NAMALWA (cell line): ENCODE results near the gene KPNA5.
"Not testable (repeated sequence)": the region's sequence is repeated elsewhere in the genome, so short reads cannot be mapped to it uniquely, and the experiment has no call there.

ENCODE experiments used
- DNase-seq: peaks from one replicate; pipeline ENCODE4 v3.0.0-alpha.2; 2015; ENCODE audit warnings: low spot score

Gene KPNA5

GRCh38 chr6:116703888-116704287, 22.9 kb downstream of the KPNA5 start:
- not testable (repeated sequence) for DNase-seq

GRCh38 chr6:116705917-116706316, 24.9 kb downstream of the KPNA5 start:
- no peak for DNase-seq

DNA sequence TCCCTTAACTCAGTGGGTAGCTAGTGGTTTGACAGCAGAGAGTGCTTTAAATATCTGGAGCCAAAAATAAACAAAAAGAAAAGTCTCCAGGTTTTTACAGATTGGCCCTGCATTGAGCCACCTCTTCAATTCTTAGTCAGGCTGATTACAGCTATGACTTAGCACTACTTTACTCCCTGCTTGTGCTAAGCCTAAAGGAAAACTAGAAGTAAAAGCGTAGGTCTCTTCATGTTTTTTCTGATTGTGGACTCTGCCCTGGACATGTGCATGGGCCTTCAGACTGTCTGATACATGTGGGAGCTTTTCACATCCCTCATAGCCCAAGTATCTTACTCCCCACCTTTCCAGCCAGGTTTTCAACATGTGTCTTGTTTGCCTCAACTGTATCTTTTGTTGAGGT, 33.3 kb downstream of the KPNA5 start:
- no peak for DNase-seq

- no peak for DNase-seq
These were observed 33.8 kb downstream of the KPNA5 start for GRCh38 chr6:116714761-116715160.

GRCh38 chr6:116726947-116727346, 45.9 kb downstream of the KPNA5 start:
- no peak for DNase-seq

DNA sequence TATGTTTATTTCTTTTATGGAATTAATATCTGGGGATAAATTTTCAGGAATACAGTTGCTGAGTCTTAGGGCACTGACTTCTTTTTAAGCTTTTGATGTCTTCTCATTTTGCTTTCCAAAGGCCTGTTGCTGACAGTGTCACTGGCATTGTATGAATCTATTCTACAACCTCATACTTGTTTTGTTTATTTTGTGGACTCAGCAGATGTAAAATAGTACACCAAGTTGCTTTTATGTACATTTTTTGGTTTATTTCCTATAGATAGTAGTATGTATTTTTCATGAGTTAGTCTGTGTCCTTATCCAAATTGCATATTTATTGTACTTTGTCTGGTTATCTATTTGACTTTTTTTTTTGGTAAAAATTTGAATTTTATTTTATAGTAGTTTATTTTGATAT, 49.5 kb downstream of the KPNA5 start:
- DNase-seq = no peak

- DNase-seq = no peak
These were observed 56.0 kb downstream of the KPNA5 start for GRCh38 chr6:116737004-116737403.

GRCh38 chr6:116740486-116740885, 59.5 kb downstream of the KPNA5 start:
- not testable (repeated sequence) for DNase-seq

- DNase-seq = no peak
These were observed 60.6 kb downstream of the KPNA5 start for GRCh38 chr6:116741571-116741970.

DNA sequence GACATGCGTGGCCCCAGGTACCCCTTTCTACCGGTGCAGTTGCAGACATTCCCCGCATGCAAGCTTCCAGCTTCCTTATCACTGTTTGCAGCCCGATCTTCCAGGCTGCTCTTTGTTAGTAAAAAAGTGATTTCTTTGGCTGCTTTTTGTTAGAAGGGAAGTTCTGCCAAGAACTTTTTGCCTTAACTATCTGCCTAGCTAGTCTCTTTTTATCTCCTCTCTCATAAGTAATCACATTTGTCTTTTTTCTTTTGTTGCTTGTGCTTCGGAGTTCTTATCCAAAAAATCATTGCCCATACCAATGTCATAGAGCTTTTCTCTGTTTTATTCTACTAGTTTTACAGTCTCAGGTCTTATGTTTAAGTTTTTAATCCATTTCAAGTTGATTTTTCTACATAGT, 64.2 kb downstream of the KPNA5 start:
- no peak for DNase-seq

DNA sequence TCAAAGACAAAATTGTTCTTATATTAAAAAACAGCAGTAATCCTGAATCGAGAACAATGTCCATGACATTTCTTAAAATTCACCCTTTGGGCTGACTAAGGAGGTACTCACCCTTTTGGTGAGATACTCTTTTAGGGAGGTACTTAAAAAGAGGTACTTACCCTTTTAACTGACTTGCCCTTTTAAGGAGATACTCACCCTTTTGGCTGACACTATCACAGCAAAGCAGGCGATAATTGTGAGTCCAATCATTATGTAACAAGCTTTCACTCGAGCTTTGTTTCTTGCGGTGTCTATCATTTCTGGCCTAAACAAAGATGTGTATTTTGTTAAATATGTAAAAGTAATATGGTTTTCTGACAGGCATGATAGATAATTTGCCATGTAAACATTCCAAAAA, 80.8 kb downstream of the KPNA5 start:
- DNase-seq = no peak

- no peak for DNase-seq
These were observed 81.2 kb downstream of the KPNA5 start for GRCh38 chr6:116762235-116762634.

DNA sequence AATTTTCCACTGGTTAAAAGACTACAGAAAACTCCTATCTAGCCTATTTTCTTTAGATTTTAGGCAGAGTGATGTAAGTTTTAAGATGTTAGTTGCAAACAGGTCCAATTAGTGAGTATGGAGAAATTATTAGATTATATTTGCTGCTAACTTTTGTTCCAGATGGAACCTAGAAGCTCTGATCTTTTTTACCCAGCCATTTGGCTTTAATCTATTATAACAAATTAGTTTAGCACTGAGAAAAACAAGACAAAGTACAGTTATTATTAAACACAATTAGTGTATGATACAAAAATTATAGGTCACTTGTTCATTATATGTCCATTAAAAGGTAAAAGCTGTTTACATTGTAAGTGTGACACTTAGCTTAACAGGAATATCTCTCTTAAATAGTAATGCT, 82.0 kb downstream of the KPNA5 start:
- DNase-seq = no peak

DNA sequence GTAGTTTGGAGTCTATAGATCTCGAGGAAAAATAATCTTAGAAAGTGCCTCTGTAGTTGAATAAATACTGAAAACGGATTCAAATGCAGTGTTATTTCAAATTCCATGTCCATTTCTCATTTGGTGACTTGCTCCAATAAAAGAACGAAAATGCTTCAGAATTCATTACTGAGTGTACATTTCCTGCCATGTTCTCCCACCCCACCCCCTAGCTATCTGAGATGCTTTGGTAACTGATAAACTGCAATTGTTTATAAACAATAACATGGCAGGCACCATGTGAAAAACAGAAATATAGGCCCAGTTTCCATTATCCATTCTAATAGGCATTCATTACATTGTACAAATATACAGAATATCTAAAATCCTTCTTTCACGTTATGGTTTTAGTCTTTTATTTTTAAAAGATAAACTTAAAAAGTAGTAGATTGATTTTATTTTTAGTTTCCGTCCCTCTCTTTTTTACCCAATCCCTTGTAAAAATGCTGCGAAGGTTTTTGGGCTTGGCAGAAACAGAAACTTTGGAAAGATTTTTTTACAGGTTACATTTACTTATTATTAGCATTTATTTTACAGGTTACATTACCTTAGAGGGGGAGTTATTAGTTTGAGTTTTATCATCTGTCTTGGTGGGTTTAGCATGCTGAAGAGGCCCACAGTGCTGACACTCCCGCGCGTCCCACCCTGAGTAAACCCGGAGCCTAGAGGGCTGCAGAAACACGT, 83.1 kb downstream of the KPNA5 start:
- DNase-seq = no peak

DNA sequence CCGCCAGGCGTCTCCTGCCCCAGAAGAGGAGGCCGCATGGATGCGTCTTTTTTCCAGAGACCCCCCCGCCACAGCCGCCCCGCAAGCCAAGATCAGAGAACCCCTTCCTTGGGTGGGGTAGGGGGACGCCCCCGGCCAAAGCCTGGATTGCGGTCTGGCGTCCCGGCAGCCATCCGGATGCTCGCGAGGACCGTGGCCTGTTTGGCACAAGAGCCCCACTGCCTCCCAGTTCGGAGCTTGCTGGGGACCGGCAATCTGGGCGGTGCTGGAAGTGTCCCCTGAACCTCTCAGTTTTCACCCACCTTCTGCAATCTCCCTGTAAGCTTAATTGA, 83.6 kb downstream of the KPNA5 start:
- no peak for DNase-seq

DNA sequence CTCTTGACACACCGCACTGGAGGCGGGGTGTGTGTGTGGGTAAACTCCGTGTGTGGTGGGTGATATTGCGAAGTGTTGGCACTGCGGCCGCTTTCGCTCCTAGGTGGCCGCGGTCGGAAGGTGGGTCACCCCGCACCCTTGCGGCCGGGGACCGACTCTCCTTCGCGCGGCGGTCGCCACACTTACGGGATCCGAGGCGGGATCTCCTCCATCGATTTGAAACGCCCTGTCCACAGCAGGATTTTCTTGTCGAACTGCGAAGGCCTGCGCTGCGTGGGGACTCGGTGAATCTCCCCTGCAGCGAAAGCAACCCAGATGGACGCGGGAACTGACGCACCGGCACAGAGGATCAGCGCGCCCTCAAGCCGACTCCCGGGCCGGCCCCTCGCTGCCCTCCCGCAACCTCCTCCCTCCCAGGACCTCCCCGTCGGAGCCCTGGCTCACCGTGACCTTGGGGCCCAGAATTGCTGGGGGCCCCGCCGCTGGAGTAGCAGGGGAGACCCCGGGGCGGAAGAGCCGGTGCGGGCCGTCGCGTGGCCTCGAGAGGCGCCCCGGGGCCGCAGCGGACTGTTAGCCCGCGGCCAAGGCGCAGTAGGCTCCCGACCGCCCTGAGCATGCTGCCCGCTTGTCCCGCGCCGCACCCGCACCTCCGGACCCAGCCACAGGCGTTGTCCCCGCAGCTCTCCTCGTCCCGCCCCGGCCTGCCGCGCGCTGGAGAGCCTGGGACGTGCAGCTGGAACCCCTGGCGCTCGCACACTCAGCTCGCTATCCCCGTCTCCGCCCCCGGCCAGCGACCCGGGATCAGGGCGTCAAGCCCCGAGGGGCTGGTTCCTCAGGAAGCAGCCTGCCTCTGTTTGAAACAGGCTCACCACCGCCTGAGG, 84.2 kb downstream of the KPNA5 start, which contains the start of gene FAM162B:
TSS of gene FAM162B (minus strand) at position 759 of the 881 bp plus-strand sequence. CDS start at position 616, 143 bp downstream.
- no peak for DNase-seq

- DNase-seq = no peak
These were observed 85.6 kb downstream of the KPNA5 start for GRCh38 chr6:116766506-116767176.

GRCh38 chr6:116767715-116768114, 86.7 kb downstream of the KPNA5 start:
- DNase-seq = no peak

GRCh38 chr6:116772450-116772849, 91.4 kb downstream of the KPNA5 start:
- no peak for DNase-seq

- DNase-seq = no peak
These were observed 92.9 kb downstream of the KPNA5 start for GRCh38 chr6:116773886-116774285.

GRCh38 chr6:116779573-116780164, 98.7 kb downstream of the KPNA5 start:
- DNase-seq = peak; percentile 64

GRCh38 chr6:116783852-116784251, 102.8 kb downstream of the KPNA5 start:
- no peak for DNase-seq
